GM18951 (cell line): Measurements from ENCODE around the gene MYO9B.

Source experiments
- POLR2A ChIP-seq: IDR thresholded peaks from 4 replicates; pipeline ENCODE4 v1.6.1; 2011; ENCODE audit warnings: mild to moderate bottlenecking; ENCODE audit not compliant: insufficient read length, insufficient read depth; ENCODE audit errors: extremely low read depth
- in situ Hi-C: fragments of 300-500 bp; cut with MboI; formaldehyde crosslinking; loops from one replicate; pipeline ENCODE4 v1.12.0; 2022; ENCODE audit warnings: low sequenced_read_pairs, mixed read lengths, inconsistent platforms; ENCODE audit not compliant: unreplicated experiment

MYO9B gene

DNA sequence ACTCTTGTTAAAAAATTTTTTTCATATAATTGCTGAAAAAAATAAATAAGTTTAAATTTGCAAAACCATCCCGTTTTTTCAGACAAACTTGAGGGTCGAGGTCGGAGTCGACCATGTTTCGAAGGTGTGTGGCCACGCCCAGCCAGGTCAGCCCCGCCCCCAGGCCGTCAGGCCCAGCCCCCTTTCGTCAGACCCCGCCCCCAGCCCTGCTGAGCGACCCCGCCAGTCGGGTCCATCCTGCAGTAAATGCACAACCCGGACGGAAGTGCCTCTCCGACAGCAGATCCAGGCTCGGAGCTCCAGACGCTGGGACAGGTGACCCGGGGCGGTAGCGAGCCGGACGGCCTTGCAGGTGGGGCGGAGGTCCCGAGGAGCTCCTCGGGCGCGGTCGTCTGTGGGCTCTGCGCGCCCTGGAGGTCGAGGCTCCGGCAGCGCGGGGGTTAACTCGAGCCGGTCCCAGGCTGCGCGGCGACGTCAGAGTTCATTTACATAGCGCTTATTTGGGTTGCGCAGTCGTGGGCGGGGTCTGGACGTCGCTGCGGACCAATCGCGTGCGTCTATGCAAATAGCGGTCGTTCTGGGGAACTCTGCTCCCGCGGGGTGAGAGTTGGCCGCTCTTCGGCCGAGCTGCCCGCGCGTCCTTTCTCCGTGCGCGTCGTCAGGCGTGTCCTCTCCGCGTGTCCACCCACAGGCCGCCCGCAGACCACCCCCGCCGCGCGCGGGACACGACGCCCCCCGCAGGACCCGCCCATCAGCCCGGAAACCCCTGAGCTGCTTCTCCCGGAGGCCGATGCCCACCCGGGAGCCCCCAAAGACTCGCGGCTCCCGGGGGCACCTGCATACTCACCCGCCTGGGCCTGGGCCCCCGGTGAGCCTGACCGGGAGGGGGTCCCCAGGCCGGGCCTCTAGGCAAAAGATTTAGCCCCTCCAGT is 150.7 kb downstream of the MYO9B start, which contains the start of gene OCEL1:
OCEL1 (plus strand) TSS at position 225 of the 932 bp plus-strand sequence; CDS start at position 247, 22 bp downstream.
- peak; percentile 94 for TF ChIP-seq POLR2A
- in situ Hi-C loops: no loop called here

DNA sequence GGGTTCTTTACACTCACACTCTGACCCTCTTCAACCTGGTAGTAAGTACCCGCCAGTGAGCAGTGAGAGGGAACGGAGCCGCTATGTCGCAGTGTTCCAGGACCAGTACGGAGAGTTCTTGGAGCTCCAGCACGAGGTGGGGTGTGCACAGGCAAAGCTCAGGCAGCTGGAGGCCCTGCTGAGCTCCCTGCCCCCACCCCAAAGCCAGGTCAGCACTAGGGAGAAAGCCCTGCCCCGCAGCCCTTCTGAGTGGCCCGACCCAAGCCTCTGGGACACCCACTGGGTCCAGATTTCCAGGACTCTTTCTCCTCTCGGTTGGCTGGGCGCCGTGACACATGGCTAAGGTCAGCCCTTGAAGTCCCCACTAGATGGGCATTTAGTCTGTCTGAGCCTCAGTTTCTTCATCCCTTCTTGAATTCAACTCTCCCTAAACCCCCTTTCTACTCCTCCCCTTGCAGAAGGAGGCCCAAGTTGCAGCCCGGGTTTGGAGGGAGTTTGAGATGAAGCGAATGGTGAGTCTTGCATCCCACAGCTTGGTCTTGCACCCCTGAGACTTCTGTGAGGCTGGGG is 152.3 kb downstream of the MYO9B start:
- in situ Hi-C loops: no loop called here
- TF ChIP-seq POLR2A: no peak

DNA sequence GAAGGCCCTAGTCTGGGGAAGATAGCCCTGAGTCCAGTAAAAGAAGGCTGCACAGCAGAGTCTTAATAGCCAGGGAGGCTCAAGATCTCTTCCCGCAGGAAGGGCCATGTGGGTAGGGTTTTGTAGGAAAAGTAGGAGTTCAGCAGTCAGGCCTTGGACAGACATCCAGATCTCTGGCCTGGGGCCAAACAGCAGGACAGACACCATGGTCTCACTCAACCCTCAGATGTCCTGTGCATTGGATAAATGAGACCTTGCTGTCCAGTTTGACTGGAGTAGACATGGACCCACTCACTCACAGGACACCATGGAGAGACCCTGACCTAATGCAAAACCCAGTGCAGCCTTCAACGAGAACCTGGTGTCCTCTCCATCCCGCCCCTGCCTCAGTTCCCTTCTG is 154.3 kb downstream of the MYO9B start:
- TF ChIP-seq POLR2A: no peak
- in situ Hi-C loops: no loop called here

GRCh38 chr19:17232258-17232657 is 156.7 kb downstream of the MYO9B start:
- no peak for TF ChIP-seq POLR2A

DNA sequence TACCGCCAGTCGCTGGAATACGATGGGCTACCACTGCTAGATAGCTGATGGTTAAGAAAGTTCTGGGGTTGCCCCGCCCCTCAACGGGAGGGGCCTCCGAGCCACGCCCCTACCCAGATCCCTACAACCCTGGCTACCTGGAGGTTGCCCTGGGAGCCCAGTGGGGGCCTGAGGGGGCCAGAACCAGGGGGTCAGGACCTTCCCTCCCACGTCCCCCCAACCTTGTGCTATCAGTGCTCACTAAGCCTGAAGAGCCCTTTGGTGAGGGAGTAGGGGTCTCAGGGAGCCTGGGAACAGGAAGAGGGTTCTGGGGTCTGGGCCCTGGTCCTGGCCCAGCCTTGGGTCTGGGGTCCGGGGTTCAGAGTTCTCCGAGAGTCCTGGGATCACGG is 159.3 kb downstream of the MYO9B start:
- in situ Hi-C loops: no loop called here
- peak; percentile 29 for TF ChIP-seq POLR2A

More at GRCh38 chr19:17232258-17232657, 156.7 kb downstream of the MYO9B start:
- in situ Hi-C loops: no loop called here

DNA sequence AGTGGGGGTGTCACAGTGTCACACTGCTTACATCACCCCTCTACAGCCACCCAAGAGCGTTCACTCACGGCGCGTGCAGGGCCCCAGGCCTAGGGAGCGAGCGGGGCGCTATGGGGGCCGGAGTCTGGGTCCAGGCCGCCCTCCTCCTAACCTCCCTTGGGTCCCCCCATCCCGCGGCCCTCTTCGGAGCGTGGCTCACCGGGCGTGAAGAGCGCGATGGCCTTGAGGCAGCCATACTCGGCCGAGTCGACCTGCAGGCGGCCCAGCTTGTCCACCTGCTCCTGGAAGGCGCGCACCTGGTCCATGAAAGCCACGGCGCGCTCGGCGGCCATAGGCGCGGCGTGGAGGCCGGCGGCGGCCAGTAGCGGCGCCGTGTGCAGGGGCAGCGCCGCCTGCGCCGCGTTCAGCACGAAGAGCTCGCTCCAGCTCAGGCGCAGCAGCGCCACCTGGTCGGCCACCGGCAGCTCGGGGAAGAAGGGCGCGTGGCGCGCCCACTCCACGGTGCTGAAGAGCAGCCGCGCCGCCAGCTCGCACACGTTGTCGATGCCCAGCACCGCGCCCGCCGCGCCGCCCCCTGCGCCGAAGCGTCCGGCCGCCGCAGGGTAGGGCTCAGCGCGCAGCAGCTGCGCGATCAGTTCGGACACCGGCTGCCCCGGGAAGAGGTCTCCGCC is 159.9 kb downstream of the MYO9B start:
- in situ Hi-C loops: no loop called here
- TF ChIP-seq POLR2A: no peak

DNA sequence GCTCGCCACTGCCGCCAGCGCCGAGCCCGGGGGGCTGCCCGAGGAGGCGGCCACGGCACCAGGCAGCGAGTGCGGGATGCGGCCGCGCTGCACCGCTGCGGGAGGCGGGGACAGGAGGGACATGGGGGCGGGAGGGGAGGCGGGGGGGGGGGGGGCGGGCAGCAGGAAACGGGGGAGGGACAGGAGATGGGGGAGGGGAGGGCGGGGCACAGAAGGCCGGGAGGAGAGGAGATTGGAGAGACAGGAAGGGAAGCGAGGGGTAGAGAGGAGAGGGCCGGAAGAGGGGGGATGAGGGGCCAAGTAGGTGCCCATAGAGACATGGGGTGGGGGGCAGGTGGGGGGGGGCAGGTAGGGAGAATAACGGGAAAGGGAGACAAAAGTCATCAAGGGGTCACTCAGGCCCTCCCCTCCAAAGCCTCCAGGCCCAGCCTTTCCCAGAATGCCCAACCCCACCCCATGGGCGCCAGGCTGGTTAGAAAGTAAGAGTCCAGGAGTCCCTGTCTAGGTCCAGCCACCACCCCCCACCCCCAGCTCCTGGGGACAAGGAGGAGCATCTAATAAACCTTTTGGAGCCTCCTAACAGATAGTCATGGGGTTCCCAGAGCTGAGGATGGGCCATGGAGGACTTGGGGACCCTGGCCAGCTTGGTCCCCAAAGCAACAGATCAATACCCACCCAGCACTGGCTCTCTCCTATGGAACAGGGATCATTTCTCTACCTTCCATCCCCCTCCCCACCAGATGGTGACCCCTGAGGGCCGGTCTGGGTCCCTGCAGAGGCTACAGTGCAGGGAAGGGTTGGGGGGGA is 160.6 kb downstream of the MYO9B start:
- peak; percentile 44 for TF ChIP-seq POLR2A
- in situ Hi-C loops: no loop called here

DNA sequence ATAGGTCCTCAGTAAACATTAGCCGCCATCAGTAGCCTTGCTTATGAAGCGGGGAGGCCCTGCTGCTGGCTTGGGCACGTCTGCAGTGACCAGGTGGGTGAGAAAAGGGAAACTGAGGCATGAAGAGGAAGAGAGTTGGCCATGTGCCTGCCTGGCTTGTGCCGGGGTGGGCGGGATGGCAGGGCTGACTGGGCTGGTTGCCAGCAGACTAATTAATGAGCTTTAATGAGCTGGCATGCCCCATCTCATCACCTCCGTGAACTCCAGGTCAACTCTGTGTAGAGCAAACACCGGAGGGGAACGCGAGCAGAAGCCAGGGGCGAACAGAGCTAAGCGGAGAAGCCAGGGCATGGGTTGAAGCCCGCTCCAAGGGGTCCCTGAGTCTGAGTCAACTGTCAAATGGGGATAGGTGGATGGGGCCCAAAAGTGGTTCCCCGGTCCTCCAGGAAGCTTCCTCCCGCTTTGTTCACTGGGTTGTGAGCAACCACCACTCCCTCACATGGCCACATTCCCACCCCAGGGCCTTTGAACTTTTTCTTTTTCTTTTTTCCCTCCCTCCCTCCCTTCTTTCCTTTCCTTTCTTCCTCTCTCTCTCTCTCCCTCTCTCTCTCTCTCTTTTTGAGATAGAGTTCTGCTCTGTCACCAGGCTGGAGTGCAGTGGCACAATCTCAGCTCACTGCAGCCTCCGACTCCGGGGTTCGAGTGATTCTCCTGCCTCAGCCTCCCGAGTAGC is 161.4 kb downstream of the MYO9B start:
- in situ Hi-C loops: no loop called here

GRCh38 chr19:17237747-17238706 is 162.4 kb downstream of the MYO9B start:
- in situ Hi-C loops: no loop called here
- TF ChIP-seq POLR2A: no peak

More for the DNA sequence above, 161.4 kb downstream of the MYO9B start:
- TF ChIP-seq POLR2A: no peak

DNA sequence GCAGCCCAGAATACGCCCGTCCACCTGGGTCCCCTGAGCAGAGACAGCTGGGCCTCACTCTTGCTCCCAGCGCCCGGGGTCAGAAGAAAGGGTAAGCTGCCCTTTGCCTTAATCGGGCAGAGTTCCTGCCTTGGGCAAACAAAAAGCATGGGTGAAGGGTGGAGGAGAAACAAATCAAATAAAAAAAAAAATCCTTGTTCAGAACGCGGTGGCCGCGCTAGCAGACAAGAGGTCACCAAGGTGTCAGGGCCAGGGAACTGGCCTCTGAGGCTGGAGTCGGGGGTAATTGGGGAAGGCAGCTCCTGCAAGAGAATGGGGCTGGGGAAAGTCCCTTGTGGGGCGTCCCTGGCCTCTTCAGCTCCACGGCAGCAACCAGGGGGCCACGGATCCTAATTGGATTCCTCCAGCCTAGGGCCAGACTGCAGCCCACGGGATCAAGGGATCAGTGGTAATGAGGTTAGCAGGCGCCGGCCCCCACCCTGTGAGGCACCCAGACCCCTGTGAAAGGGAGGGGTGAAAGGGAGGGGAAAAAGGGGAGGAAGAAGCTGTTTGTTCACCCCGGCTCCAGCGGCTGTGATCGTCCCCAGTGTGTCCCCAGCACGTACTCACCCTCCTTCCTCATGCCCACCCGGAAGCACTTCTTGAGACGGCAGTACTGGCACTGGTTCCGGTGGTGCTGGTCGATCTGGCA is 164.6 kb downstream of the MYO9B start:
- TF ChIP-seq POLR2A: no peak
- in situ Hi-C loops: no loop called here
